GM06990 (cell line): Measurements from ENCODE around the gene BTN2A1.
A peak's percentile ranks its signal among the peaks of the same experiment; 100 is the strongest.

Experiments
- DNase-seq: peaks from one replicate; pipeline ENCODE4 v3.0.0-alpha.2; 2011; ENCODE audit not compliant: insufficient read length; ENCODE audit errors: extremely low read depth
- H3K27me3 ChIP-seq: replicated peaks from 2 replicates; pipeline ENCODE4 v1.6.0; 2011; ENCODE audit warnings: low read length; ENCODE audit not compliant: control insufficient read depth, insufficient read depth
- H3K36me3 ChIP-seq: 2 replicates; pipeline ENCODE4 v1.5.1; 2011; ENCODE audit warnings: low read length; ENCODE audit not compliant: control insufficient read depth, insufficient read depth
- H3K4me3 ChIP-seq: replicated peaks from 2 replicates; pipeline ENCODE4 v1.5.1; 2011; ENCODE audit warnings: low read depth, mild to moderate bottlenecking, control low read depth, low read length
- TF ChIP-seq, protein P1 (sequence below): IDR thresholded peaks from 2 replicates; pipeline ENCODE4 v1.5.1; 2011; ENCODE audit warnings: low read length, control low read depth, mild to moderate bottlenecking, inconsistent platforms; ENCODE audit not compliant: insufficient read depth, poor library complexity, severe bottlenecking

Gene BTN2A1

GRCh38 chr6:26421259-26422144, 36.3 kb upstream of the BTN2A1 start:
- no peaks in the 10 kb centered on the region for H3K27me3 ChIP-seq
- H3K36me3 ChIP-seq, result no peaks in the 10 kb centered on the region; the same call in none of the 2 replicates
- peak; percentile 43 for DNase-seq
- TF ChIP-seq, protein P1, sequence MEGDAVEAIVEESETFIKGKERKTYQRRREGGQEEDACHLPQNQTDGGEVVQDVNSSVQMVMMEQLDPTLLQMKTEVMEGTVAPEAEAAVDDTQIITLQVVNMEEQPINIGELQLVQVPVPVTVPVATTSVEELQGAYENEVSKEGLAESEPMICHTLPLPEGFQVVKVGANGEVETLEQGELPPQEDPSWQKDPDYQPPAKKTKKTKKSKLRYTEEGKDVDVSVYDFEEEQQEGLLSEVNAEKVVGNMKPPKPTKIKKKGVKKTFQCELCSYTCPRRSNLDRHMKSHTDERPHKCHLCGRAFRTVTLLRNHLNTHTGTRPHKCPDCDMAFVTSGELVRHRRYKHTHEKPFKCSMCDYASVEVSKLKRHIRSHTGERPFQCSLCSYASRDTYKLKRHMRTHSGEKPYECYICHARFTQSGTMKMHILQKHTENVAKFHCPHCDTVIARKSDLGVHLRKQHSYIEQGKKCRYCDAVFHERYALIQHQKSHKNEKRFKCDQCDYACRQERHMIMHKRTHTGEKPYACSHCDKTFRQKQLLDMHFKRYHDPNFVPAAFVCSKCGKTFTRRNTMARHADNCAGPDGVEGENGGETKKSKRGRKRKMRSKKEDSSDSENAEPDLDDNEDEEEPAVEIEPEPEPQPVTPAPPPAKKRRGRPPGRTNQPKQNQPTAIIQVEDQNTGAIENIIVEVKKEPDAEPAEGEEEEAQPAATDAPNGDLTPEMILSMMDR, result no peak
- peak overlapping the region; percentile 72 for H3K4me3 ChIP-seq

- no peak for DNase-seq
- Histone ChIP-seq H3K36me3 (no peaks in the 10 kb centered on the region; the same call in none of the 2 replicates), H3K27me3 (no peaks in the 10 kb centered on the region), H3K4me3 (no peak overlapping the region)
- TF ChIP-seq, protein P1, result no peak
Observed at GRCh38 chr6:26422329-26422728, 35.4 kb upstream of the BTN2A1 start.

- Histone ChIP-seq H3K4me3 (no peak overlapping the region), H3K36me3 (peaks cover 6% of the 10 kb centered on the region), H3K27me3 (no peaks in the 10 kb centered on the region)
- TF ChIP-seq, protein P1, result no peak
- DNase-seq, result no peak
Observed at GRCh38 chr6:26426691-26427450, 30.9 kb upstream of the BTN2A1 start.

GRCh38 chr6:26427451-26427809, 30.3 kb upstream of the BTN2A1 start:
- Histone ChIP-seq H3K36me3 (peaks cover 6% of the 10 kb centered on the region), H3K27me3 (no peaks in the 10 kb centered on the region), H3K4me3 (no peak overlapping the region)
- DNase-seq, result no peak
- TF ChIP-seq, protein P1, result no peak

- Histone ChIP-seq H3K27me3 (no peaks in the 10 kb centered on the region), H3K36me3 (peaks cover 6% of the 10 kb centered on the region), H3K4me3 (no peak overlapping the region)
- DNase-seq, result no peak
- TF ChIP-seq, protein P1, result no peak
Observed at GRCh38 chr6:26428206-26428605, 29.5 kb upstream of the BTN2A1 start.
